Testis (tissue), 2 donors: Measurements from ENCODE around the gene CSHL1.
"Not testable (repeated sequence)": the region's sequence is repeated elsewhere in the genome, so short reads cannot be mapped to it uniquely, and the experiment has no call there.

Source experiments
- POLR2A ChIP-seq: fragments of 450-650 bp; IDR thresholded peaks from one replicate; pipeline ENCODE4 v1.6.1; 2017; ENCODE audit warnings: antibody characterized with exemption, mild to moderate bottlenecking, moderate library complexity
- TF ChIP-seq, protein P1 (sequence below), 3 experiments: fragments of 450-650 bp in 2 of 3; fragments of 200-600 bp in 1 of 3; sonication (generic) in 1 of 3; IDR thresholded peaks; one replicate each; pipeline ENCODE4 v1.5.1; 2016 to 2019; ENCODE audit warnings: antibody characterized with exemption in 3 of 3, mild to moderate bottlenecking in 2 of 3, moderate library complexity in 1 of 3

DNA sequence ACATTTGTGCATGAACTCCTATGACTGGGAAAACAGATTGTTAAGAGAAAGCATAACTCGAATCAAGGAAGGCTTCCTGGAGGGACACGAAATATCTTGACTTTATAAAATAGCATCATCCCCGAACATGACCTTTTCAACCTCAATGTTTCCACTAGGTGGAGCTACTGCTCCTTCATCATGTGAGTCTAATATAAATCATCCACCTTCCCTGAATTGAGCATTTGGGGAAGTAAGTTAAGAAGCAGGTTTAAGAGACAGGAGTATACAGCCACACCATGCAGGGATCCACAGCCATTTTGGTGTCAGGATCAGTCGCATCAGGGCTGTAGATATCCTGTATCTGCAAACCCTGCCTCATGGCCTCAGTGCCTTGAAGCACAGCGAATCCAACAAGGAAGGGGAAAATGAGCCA lies 7.3 kb downstream of the CSHL1 start:
- TF ChIP-seq, protein P1, sequence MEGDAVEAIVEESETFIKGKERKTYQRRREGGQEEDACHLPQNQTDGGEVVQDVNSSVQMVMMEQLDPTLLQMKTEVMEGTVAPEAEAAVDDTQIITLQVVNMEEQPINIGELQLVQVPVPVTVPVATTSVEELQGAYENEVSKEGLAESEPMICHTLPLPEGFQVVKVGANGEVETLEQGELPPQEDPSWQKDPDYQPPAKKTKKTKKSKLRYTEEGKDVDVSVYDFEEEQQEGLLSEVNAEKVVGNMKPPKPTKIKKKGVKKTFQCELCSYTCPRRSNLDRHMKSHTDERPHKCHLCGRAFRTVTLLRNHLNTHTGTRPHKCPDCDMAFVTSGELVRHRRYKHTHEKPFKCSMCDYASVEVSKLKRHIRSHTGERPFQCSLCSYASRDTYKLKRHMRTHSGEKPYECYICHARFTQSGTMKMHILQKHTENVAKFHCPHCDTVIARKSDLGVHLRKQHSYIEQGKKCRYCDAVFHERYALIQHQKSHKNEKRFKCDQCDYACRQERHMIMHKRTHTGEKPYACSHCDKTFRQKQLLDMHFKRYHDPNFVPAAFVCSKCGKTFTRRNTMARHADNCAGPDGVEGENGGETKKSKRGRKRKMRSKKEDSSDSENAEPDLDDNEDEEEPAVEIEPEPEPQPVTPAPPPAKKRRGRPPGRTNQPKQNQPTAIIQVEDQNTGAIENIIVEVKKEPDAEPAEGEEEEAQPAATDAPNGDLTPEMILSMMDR (IDR thresholded peaks at IDR 0.05): peak in 1 of 3 experiments; percentile 35
- not testable (repeated sequence) for TF ChIP-seq POLR2A
